WTC11 (cell line): ENCODE results near the gene PRKCE. TPM values are rescaled to one million over a fixed set of nuclear protein-coding genes. Genes with fewer than 3 reads are reported as not detected.

ENCODE experiments used
- ATAC-seq: fragments of 200-7000 bp; cut with Tn5 transposase; 2 replicates; pipeline ENCODE4 v1.10.0; 2021; ENCODE audit warnings: mild to moderate bottlenecking, moderate library complexity
- CTCF ChIA-PET: fragments of 300-600 bp; sonication (Branson Sonifier 250); formaldehyde crosslinking; loops from one replicate; lab custom pipeline; 2021; ENCODE audit warnings: antibody characterized with exemption; lab: Charles Lee
- POLR2A ChIA-PET: fragments of 350-600 bp; sonication (Branson Sonifier 250); formaldehyde crosslinking; loops from one replicate; lab custom pipeline; 2021; ENCODE audit warnings: antibody characterized with exemption; lab: Charles Lee
- DNase-seq: peaks from one replicate; pipeline ENCODE4 v3.0.0; 2021; ENCODE audit warnings: low spot score
- H3K27ac Mint-ChIP-seq: 2 replicates; pipeline ENCODE4 v1.8.0; 2021; ENCODE audit warnings: mixed read lengths
- H3K27me3 Mint-ChIP-seq: 2 replicates; pipeline ENCODE4 v1.8.0; 2021; ENCODE audit warnings: low read depth, mild to moderate bottlenecking, moderate library complexity, mixed read lengths
- H3K36me3 Mint-ChIP-seq: 2 replicates; pipeline ENCODE4 v1.8.0; 2021; ENCODE audit warnings: mixed read lengths
- H3K4me1 Mint-ChIP-seq: 2 replicates; pipeline ENCODE4 v1.8.0; 2022; ENCODE audit warnings: mixed read lengths
- H3K4me3 Mint-ChIP-seq: 2 replicates; pipeline ENCODE4 v1.8.0; 2021; ENCODE audit warnings: mild to moderate bottlenecking, moderate library complexity, mixed read lengths
- H3K9me3 Mint-ChIP-seq: 2 replicates; pipeline ENCODE4 v1.8.0; 2021; ENCODE audit warnings: mixed read lengths
- AR ChIP-seq: fragments of 250-450 bp; sonication (Bioruptor Pico); IDR thresholded peaks from 2 replicates; pipeline ENCODE4 v1.9.0; 2021; ENCODE audit warnings: mild to moderate bottlenecking
- ARID4B ChIP-seq: sonication (generic); formaldehyde crosslinking; IDR thresholded peaks from 2 replicates; pipeline ENCODE4 v1.8.0; 2023; ENCODE audit warnings: missing genetic modification reagents, mild to moderate bottlenecking, borderline replicate concordance
- ATF2 ChIP-seq: sonication (generic); formaldehyde crosslinking; IDR thresholded peaks from 2 replicates; pipeline ENCODE4 v1.8.1; 2022; ENCODE audit warnings: low read depth, missing genetic modification reagents, borderline replicate concordance
- CREM ChIP-seq: sonication (generic); formaldehyde crosslinking; IDR thresholded peaks from 2 replicates; pipeline ENCODE4 v1.8.1; 2022; ENCODE audit warnings: mild to moderate bottlenecking, missing genetic modification reagents, moderate library complexity
- ETV6 ChIP-seq: sonication (generic); formaldehyde crosslinking; IDR thresholded peaks from 2 replicates; pipeline ENCODE4 v1.8.1; 2022; ENCODE audit warnings: mild to moderate bottlenecking, missing genetic modification reagents
- FOXJ3 ChIP-seq: sonication (generic); formaldehyde crosslinking; IDR thresholded peaks from 2 replicates; pipeline ENCODE4 v1.9.0; 2021; ENCODE audit warnings: missing genetic modification reagents, mild to moderate bottlenecking, borderline replicate concordance
- MAX ChIP-seq: sonication (generic); formaldehyde crosslinking; IDR thresholded peaks from 2 replicates; pipeline ENCODE4 v1.8.0; 2022; ENCODE audit warnings: mild to moderate bottlenecking, missing genetic modification reagents
- SOX15 ChIP-seq: fragments of 250-450 bp; sonication (Bioruptor Pico); IDR thresholded peaks from 2 replicates; pipeline ENCODE4 v1.9.0; 2021; ENCODE audit warnings: mild to moderate bottlenecking
- STAT6 ChIP-seq: sonication (generic); formaldehyde crosslinking; conservative IDR thresholded peaks from 2 replicates; pipeline ENCODE4 v1.8.1; 2023; ENCODE audit warnings: mild to moderate bottlenecking, low read depth, missing genetic modification reagents, moderate library complexity
- TEAD4 ChIP-seq: sonication (generic); formaldehyde crosslinking; IDR thresholded peaks from 2 replicates; pipeline ENCODE4 v1.8.0; 2022; ENCODE audit warnings: mild to moderate bottlenecking, missing genetic modification reagents
- ZMAT4 ChIP-seq: fragments of 250-450 bp; sonication (Bioruptor Pico); IDR thresholded peaks from 2 replicates; pipeline ENCODE4 v1.9.0; 2021; ENCODE audit warnings: mild to moderate bottlenecking
- ZNF512 ChIP-seq: sonication (generic); formaldehyde crosslinking; IDR thresholded peaks from 2 replicates; pipeline ENCODE4 v1.8.1; 2022; ENCODE audit warnings: missing genetic modification reagents, borderline replicate concordance
- ZSCAN18 ChIP-seq: fragments of 250-450 bp; sonication (Bioruptor Pico); IDR thresholded peaks from 2 replicates; pipeline ENCODE4 v2.1.2; 2022; ENCODE audit warnings: mild to moderate bottlenecking, moderate library complexity
- total RNA-seq: library from RNA; stranded (reverse); gene quantifications from 3 replicates; pipeline ENCODE4 v1.2.3, GENCODE V29; 2021

The PRKCE gene
- total RNA-seq, 1 experiment from 2014 or later, result 5.8 TPM

- TF ChIP-seq ATF2 (no peak), CREM (CRISPR knock-in tag) (no peak), ARID4B (CRISPR knock-in tag) (no peak)
Observed at GRCh38 chr2:46015671-46016070, 364.2 kb downstream of the PRKCE start (continued).

GRCh38 chr2:46016091-46016490, 364.6 kb downstream of the PRKCE start:
- Mint-ChIP-seq H3K4me3 (no peak overlapping the region), H3K4me1 (peaks cover 39% of the 10 kb centered on the region), H3K9me3 (peaks cover 8% of the 10 kb centered on the region), H3K27ac (peak overlapping the region; percentile 98), H3K36me3 (peaks cover 9% of the 10 kb centered on the region), H3K27me3 (no peaks in the 10 kb centered on the region)
- no peak for ATAC-seq
- ChIA-PET CTCF (interaction anchor here (0.6 to 1.4 kb wide), 2 partner anchors 46 to 324 kb away, joined by 4 to 6 read pairs; no protein-coding TSS in a partner anchor), POLR2A (interaction anchor here (0.5 to 0.6 kb wide), 3 partner anchors 214 to 1260 kb away, joined by 4 read pairs; no protein-coding TSS in a partner anchor)
- TF ChIP-seq MAX (no peak), SOX15 (CRISPR knock-in tag) (no peak), ZSCAN18 (CRISPR knock-in tag) (no peak), ZNF512 (CRISPR knock-in tag) (no peak), ZMAT4 (CRISPR knock-in tag) (no peak), STAT6 (CRISPR knock-in tag) (no peak), FOXJ3 (no peak), AR (CRISPR knock-in tag) (no peak), ETV6 (CRISPR knock-in tag) (no peak), TEAD4 (CRISPR knock-in tag) (no peak)
- DNase-seq, result no peak
